Measurements from ENCODE around the gene ZNF22. TPM values are rescaled to one million over a fixed set of nuclear protein-coding genes. Genes with fewer than 3 reads are reported as not detected.

ZNF22 gene
- polyA plus RNA-seq, 1 donor (not counting 4 experiments of a cell fraction or from before 2014, with no cell fraction given) = 9.4 TPM

GRCh38 chr10:44978570-44979280 is 22.0 kb upstream of the ZNF22 start, which contains the start of gene DEPP1:
Gene DEPP1, minus strand, starts transcription at chr10:44978809. Its CDS starts 779 bp downstream, at chr10:44978030.
- DNase-seq (ENCODE audit: low read depth, low spot score) (peak; percentile 69), FAIRE-seq (peak; percentile 23)
- Histone ChIP-seq H3K9me1 (ENCODE audit: control insufficient read depth, extremely low read depth, insufficient read depth, low read length) (no peaks in the 10 kb centered on the region), H3K9me3 (ENCODE audit: control insufficient read depth, low read depth, low read length) (no peaks in the 10 kb centered on the region), H3K27ac (ENCODE audit: control insufficient read depth, insufficient read depth, low read length) (peak within 1 kb of the TSS; percentile 78), H2AFZ (ENCODE audit: control insufficient read depth, low read length) (peak within 1 kb of the TSS; percentile 37), H3K36me3 (ENCODE audit: control insufficient read depth in 2 of 2, extremely low read depth in 1 of 2, insufficient read depth in 2 of 2, low read length in 2 of 2) (no peaks in the 10 kb centered on the region), H3K9ac (ENCODE audit: control insufficient read depth, extremely low read depth, insufficient read depth, low read length) (peak within 1 kb of the TSS; percentile 61), H3K4me3 (ENCODE audit: control insufficient read depth in 2 of 3, extremely low read depth in 1 of 3, insufficient read depth in 2 of 3, low read depth in 1 of 3, low read length in 3 of 3) (no peak within 1 kb of the TSS), H3K27me3 (ENCODE audit: control insufficient read depth, extremely low read depth, insufficient read depth, low read length) (no peaks in the 10 kb centered on the region), H3K4me2 (ENCODE audit: control insufficient read depth, extremely low read depth, insufficient read depth, low read depth, low read length) (peak within 1 kb of the TSS; percentile 57), H3K79me2 (ENCODE audit: control insufficient read depth, insufficient read depth, low read length) (no peaks in the 10 kb centered on the region), H3K4me1 (ENCODE audit: control insufficient read depth, extremely low read depth, insufficient read depth, low read length) (peaks cover 55% of the 10 kb centered on the region), H4K20me1 (ENCODE audit: control insufficient read depth, extremely low read depth, insufficient read depth, low read length) (no peaks in the 10 kb centered on the region)
- no peak for TF ChIP-seq EZH2 (IDR thresholded peaks at IDR 0.05; ENCODE audit: low read length)
- peak in 1 of 3 experiments; percentile 7 for TF ChIP-seq CTCF (optimal IDR thresholded peaks at IDR 0.05 in 1 of 3, IDR thresholded peaks at IDR 0.05 in 1 of 3, conservative IDR thresholded peaks at IDR 0.05 in 1 of 3; ENCODE audit: extremely low read depth in 1 of 3, insufficient read depth in 2 of 3, low read length in 3 of 3)
- dilution Hi-C loops (cut with MboI; ENCODE audit: extremely low pct_ligation_motif_present, low sequenced_read_pairs) = no loop called here

GRCh38 chr10:44979281-44980191 is 21.2 kb upstream of the ZNF22 start:
- H2AFZ ChIP-seq (ENCODE audit: control insufficient read depth, low read length) = peak overlapping the region; percentile 37
- peaks cover 51% of the 10 kb centered on the region for H3K4me1 ChIP-seq (ENCODE audit: control insufficient read depth, extremely low read depth, insufficient read depth, low read length)

More at GRCh38 chr10:44979281-44980191, 21.2 kb upstream of the ZNF22 start:
- FAIRE-seq (no peak), DNase-seq (ENCODE audit: low read depth, low spot score) (no peak)
- H3K9me3 ChIP-seq (ENCODE audit: control insufficient read depth, low read depth, low read length) = no peaks in the 10 kb centered on the region
- peak overlapping the region; percentile 61 for H3K9ac ChIP-seq (ENCODE audit: control insufficient read depth, extremely low read depth, insufficient read depth, low read length)
- peak overlapping the region; percentile 57 for H3K4me2 ChIP-seq (ENCODE audit: control insufficient read depth, extremely low read depth, insufficient read depth, low read depth, low read length)
- peak overlapping the region; percentile 78 for H3K27ac ChIP-seq (ENCODE audit: control insufficient read depth, insufficient read depth, low read length)
- no peaks in the 10 kb centered on the region for H3K9me1 ChIP-seq (ENCODE audit: control insufficient read depth, extremely low read depth, insufficient read depth, low read length)
- H3K4me3 ChIP-seq (ENCODE audit: control insufficient read depth in 2 of 3, extremely low read depth in 1 of 3, insufficient read depth in 2 of 3, low read depth in 1 of 3, low read length in 3 of 3) = no peak overlapping the region
- no peaks in the 10 kb centered on the region for H3K27me3 ChIP-seq (ENCODE audit: control insufficient read depth, extremely low read depth, insufficient read depth, low read length)
- dilution Hi-C loops (cut with MboI; ENCODE audit: extremely low pct_ligation_motif_present, low sequenced_read_pairs) = no loop called here
- H4K20me1 ChIP-seq (ENCODE audit: control insufficient read depth, extremely low read depth, insufficient read depth, low read length) = no peaks in the 10 kb centered on the region
- no peaks in the 10 kb centered on the region for H3K36me3 ChIP-seq (ENCODE audit: control insufficient read depth in 2 of 2, extremely low read depth in 1 of 2, insufficient read depth in 2 of 2, low read length in 2 of 2)
- no peak for TF ChIP-seq EZH2 (IDR thresholded peaks at IDR 0.05; ENCODE audit: low read length)
- H3K79me2 ChIP-seq (ENCODE audit: control insufficient read depth, insufficient read depth, low read length) = no peaks in the 10 kb centered on the region
